Raji (cell line): Measurements from ENCODE around the gene RIPOR3.

Source experiments
- POLR2A ChIP-seq: IDR thresholded peaks from 2 replicates; pipeline ENCODE4 v1.6.1; 2011; ENCODE audit warnings: low read depth, low read length, control low read depth; ENCODE audit not compliant: insufficient read depth

RIPOR3 gene

GRCh38 chr20:50676858-50677257, 14.5 kb downstream of the RIPOR3 start:
- TF ChIP-seq POLR2A: no peak

- no peak for TF ChIP-seq POLR2A
Observed at GRCh38 chr20:50675671-50676376, 15.5 kb downstream of the RIPOR3 start.

- TF ChIP-seq POLR2A: no peak
Observed at GRCh38 chr20:50674138-50674825, 17.1 kb downstream of the RIPOR3 start.

- no peak for TF ChIP-seq POLR2A
Observed at GRCh38 chr20:50673466-50674137, 17.7 kb downstream of the RIPOR3 start.

GRCh38 chr20:50673146-50673465, 18.2 kb downstream of the RIPOR3 start:
- TF ChIP-seq POLR2A: no peak

GRCh38 chr20:50672400-50673145, 18.8 kb downstream of the RIPOR3 start:
- TF ChIP-seq POLR2A: no peak

- no peak for TF ChIP-seq POLR2A
Observed at GRCh38 chr20:50671626-50672025, 19.7 kb downstream of the RIPOR3 start.

GRCh38 chr20:50670126-50670862, 21.0 kb downstream of the RIPOR3 start:
- no peak for TF ChIP-seq POLR2A

- no peak for TF ChIP-seq POLR2A
Observed at GRCh38 chr20:50668798-50669197, 22.5 kb downstream of the RIPOR3 start.

- TF ChIP-seq POLR2A: no peak
Observed at GRCh38 chr20:50668326-50668725, 23.0 kb downstream of the RIPOR3 start.

- no peak for TF ChIP-seq POLR2A
Observed at GRCh38 chr20:50666709-50667298, 24.5 kb downstream of the RIPOR3 start.

- no peak for TF ChIP-seq POLR2A
Observed at GRCh38 chr20:50664254-50664653, 27.1 kb downstream of the RIPOR3 start.

- no peak for TF ChIP-seq POLR2A
Observed at GRCh38 chr20:50663095-50663821, 28.1 kb downstream of the RIPOR3 start.

GRCh38 chr20:50659975-50660670, 31.2 kb downstream of the RIPOR3 start:
- no peak for TF ChIP-seq POLR2A
